ENCODE results near the gene VAPB. TPM values are rescaled to one million over a fixed set of nuclear protein-coding genes. Genes with fewer than 3 reads are reported as not detected.

VAPB gene
- total and polyA plus RNA-seq, 2 of the 4 experiments (the other 2 are of a cell fraction): 9.1 to 26.0 TPM

DNA sequence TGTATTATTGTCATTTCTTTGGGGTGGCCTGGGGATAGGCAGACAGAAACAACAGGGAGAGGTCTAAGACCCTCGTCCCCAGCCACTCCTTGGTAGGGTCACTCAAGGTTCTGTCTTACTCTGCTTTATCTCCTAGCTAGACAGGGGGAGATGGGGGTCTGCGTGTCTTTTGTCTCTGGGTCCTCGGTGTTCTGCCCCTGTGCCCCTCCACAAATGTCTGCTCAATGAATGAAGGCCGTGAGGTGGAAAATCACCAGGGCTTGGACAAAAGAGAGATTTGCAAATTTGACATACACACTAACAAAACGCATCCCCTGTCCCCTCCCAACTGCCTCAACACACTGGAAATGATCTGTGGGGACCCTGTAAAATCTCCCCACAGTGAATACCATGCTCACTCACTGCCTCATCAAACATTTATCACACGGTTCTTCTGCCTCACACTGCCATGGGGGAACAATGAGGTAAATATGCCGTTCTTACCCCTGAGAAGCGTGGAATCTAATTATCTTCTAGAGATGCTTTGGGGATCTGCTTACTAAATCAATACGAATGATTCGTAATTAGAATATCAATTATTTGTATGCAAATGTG, 13.2 kb upstream of the VAPB start:
- Histone ChIP-seq H3K36me3 (ENCODE audit: control insufficient read depth, insufficient read depth, low read length) (no peaks in the 10 kb centered on the region), H4K5ac (ENCODE audit: low read depth, low read length) (no peak overlapping the region; the same call in 1 of the 2 replicates), H3K56ac (ENCODE audit: extremely low read depth, insufficient read depth, low read length) (no peak overlapping the region), H4K91ac (ENCODE audit: insufficient read depth, low read depth, low read length) (no peak overlapping the region), H3K4me2 (ENCODE audit: low read depth, low read length) (0 out of 2 replicates have a peak overlapping the region, but pooled peaks have one; percentile 1), H2BK15ac (ENCODE audit: low read depth, low read length) (no peak overlapping the region), H3K9me1 (ENCODE audit: insufficient read depth, low read length) (peaks cover 5% of the 10 kb centered on the region), H3K27ac (ENCODE audit: insufficient read depth, low read length) (no peak overlapping the region), H3K4me1 (ENCODE audit: control insufficient read depth, insufficient read depth, low read length) (no peaks in the 10 kb centered on the region; the same call in 1 of the 2 replicates), H4K20me1 (ENCODE audit: insufficient read depth, low read length) (no peaks in the 10 kb centered on the region), H2BK5ac (ENCODE audit: low read depth, low read length, poor library complexity, severe bottlenecking) (no peak overlapping the region), H2AK5ac (ENCODE audit: low read depth, low read length) (peak overlapping the region; percentile 4; the same call in 1 of the 2 replicates), H3K18ac (ENCODE audit: low read depth, low read length) (no peak overlapping the region), H2AFZ (replicated peaks; ENCODE audit: low read length, poor library complexity) (no peak overlapping the region), H2AK9ac (replicated peaks; ENCODE audit: low read depth, low read length, poor library complexity) (no peak overlapping the region), H3K23ac (ENCODE audit: low read depth, low read length) (no peak overlapping the region), H3K9ac (ENCODE audit: low read depth, low read length) (no peak overlapping the region), H3K9me3 (ENCODE audit: control insufficient read depth, insufficient read depth, low read length) (peaks cover 2% of the 10 kb centered on the region; the same call in 1 of the 2 replicates), H2BK120ac (ENCODE audit: low read depth, low read length) (no peak overlapping the region), H3K14ac (replicated peaks; ENCODE audit: low read depth, low read length) (no peak overlapping the region), H4K8ac (ENCODE audit: low read depth in 2 of 2, low read length in 2 of 2) (peak overlapping the region in 1 of 2 experiments; percentile 61; a peak in 1 of 4 replicates), H2BK20ac (ENCODE audit: low read depth, low read length) (no peak overlapping the region), H3K4me3 (ENCODE audit: insufficient read depth, low read depth, low read length) (no peak overlapping the region), H3K4ac (ENCODE audit: low read depth, low read length) (peak overlapping the region; percentile 14; the same call in 1 of the 2 replicates), H3K79me1 (ENCODE audit: low read depth in 1 of 2, low read length in 2 of 2) (no peaks in the 10 kb centered on the region), H3K27me3 (ENCODE audit: control insufficient read depth, insufficient read depth, low read length) (0 out of 2 replicates have a peak, but pooled peaks cover 2% of the 10 kb centered on the region)
- in situ Hi-C loops (cut with MboI; ENCODE audit: low sequenced_read_pairs): no loop called here
- CTCF ChIA-PET: no interaction called here
- dilution Hi-C loops (cut with HindIII; ENCODE audit: low sequenced_read_pairs, unreplicated experiment): no loop called here
- intact Hi-C loops (cut with micrococcal nuclease): loop anchor here (5.0 kb wide), 1 partner anchor 49 kb away; no protein-coding TSS in a partner anchor
- POLR2A ChIA-PET (ENCODE audit: unreplicated experiment): no interaction called here
- TF ChIP-seq MAFK (IDR thresholded peaks at IDR 0.05; ENCODE audit: low read depth, low read length) (no peak), NFE2L2 (IDR thresholded peaks at IDR 0.05; ENCODE audit: low read depth, low read length) (no peak), CHD1 (IDR thresholded peaks at IDR 0.05; ENCODE audit: low read depth, low read length) (no peak), MAZ (IDR thresholded peaks at IDR 0.05; ENCODE audit: borderline replicate concordance, low read depth, low read length) (no peak), CEBPB (IDR thresholded peaks at IDR 0.05; ENCODE audit: low read depth, low read length) (no peak), RAD21 (IDR thresholded peaks at IDR 0.05; ENCODE audit: low read length) (no peak), FOS (IDR thresholded peaks at IDR 0.05; ENCODE audit: low read depth, low read length) (no peak)
- TF ChIP-seq, protein P1, sequence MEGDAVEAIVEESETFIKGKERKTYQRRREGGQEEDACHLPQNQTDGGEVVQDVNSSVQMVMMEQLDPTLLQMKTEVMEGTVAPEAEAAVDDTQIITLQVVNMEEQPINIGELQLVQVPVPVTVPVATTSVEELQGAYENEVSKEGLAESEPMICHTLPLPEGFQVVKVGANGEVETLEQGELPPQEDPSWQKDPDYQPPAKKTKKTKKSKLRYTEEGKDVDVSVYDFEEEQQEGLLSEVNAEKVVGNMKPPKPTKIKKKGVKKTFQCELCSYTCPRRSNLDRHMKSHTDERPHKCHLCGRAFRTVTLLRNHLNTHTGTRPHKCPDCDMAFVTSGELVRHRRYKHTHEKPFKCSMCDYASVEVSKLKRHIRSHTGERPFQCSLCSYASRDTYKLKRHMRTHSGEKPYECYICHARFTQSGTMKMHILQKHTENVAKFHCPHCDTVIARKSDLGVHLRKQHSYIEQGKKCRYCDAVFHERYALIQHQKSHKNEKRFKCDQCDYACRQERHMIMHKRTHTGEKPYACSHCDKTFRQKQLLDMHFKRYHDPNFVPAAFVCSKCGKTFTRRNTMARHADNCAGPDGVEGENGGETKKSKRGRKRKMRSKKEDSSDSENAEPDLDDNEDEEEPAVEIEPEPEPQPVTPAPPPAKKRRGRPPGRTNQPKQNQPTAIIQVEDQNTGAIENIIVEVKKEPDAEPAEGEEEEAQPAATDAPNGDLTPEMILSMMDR (conservative IDR thresholded peaks at IDR 0.05; ENCODE audit: low read depth, low read length): no peak
- TF ChIP-seq, protein P2, sequence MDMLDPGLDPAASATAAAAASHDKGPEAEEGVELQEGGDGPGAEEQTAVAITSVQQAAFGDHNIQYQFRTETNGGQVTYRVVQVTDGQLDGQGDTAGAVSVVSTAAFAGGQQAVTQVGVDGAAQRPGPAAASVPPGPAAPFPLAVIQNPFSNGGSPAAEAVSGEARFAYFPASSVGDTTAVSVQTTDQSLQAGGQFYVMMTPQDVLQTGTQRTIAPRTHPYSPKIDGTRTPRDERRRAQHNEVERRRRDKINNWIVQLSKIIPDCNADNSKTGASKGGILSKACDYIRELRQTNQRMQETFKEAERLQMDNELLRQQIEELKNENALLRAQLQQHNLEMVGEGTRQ (IDR thresholded peaks at IDR 0.05; ENCODE audit: low read depth, low read length): no peak
- no TSS peak for BruUV-seq (replicated peaks)
- ATAC-seq (ENCODE audit: low read depth): no peak
- no CpG with 5 or more reads among the region's 10 CpGs for WGBS, 2 experiments (ENCODE audit: extremely low coverage in 2 of 2, insufficient read length in 1 of 2)
- no peak for DNase-seq

Data from IMR-90 (cell line).